ENCODE measurements around the gene SPTA1. TPM values are rescaled to one million over a fixed set of nuclear protein-coding genes. Genes with fewer than 3 reads are reported as not detected.

The SPTA1 gene
- total RNA-seq, 2 experiments from 2014 or later, result 0.44 TPM; not detected in 1

DNA sequence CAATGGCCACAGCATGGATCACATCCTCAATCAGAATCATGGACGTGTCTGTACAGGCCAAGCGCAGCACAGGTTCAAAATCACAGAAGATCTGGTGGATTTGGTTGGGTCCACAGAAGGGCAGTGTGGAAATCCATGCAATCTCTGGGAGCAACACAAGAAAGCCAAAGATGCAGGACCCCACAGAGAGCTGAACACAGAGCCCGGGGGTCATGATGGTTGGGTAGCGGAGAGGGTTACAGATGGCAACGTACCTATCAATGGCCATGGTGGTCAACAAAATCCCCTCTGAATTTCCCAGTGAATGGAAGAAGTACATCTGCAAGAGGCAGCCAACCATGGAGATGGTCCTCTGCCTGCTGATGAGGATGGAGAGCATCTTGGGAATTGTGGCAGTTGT, 37.9 kb upstream of the SPTA1 start:
- H3K27ac ChIP-seq (ENCODE audit: low read depth, low read length, poor library complexity, severe bottlenecking), result no peak overlapping the region
- no peaks in the 10 kb centered on the region for H3K4me1 ChIP-seq (ENCODE audit: insufficient read depth, low read length, poor library complexity, severe bottlenecking)
- POLR2A ChIA-PET, result no interaction called here
- H3K36me3 ChIP-seq (ENCODE audit: insufficient read depth, low read length), result no peaks in the 10 kb centered on the region
- H3K79me2 ChIP-seq (ENCODE audit: insufficient read depth, low read depth, low read length), result no peaks in the 10 kb centered on the region
- no TSS peak for BruUV-seq (replicated peaks)
- H2AFZ ChIP-seq (ENCODE audit: low read length), result no peak overlapping the region
- TF ChIP-seq, protein P1, sequence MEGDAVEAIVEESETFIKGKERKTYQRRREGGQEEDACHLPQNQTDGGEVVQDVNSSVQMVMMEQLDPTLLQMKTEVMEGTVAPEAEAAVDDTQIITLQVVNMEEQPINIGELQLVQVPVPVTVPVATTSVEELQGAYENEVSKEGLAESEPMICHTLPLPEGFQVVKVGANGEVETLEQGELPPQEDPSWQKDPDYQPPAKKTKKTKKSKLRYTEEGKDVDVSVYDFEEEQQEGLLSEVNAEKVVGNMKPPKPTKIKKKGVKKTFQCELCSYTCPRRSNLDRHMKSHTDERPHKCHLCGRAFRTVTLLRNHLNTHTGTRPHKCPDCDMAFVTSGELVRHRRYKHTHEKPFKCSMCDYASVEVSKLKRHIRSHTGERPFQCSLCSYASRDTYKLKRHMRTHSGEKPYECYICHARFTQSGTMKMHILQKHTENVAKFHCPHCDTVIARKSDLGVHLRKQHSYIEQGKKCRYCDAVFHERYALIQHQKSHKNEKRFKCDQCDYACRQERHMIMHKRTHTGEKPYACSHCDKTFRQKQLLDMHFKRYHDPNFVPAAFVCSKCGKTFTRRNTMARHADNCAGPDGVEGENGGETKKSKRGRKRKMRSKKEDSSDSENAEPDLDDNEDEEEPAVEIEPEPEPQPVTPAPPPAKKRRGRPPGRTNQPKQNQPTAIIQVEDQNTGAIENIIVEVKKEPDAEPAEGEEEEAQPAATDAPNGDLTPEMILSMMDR (conservative IDR thresholded peaks at IDR 0.05; ENCODE audit: low read length), result no peak
- TF ChIP-seq EZH2phosphoT487 (IDR thresholded peaks at IDR 0.05; ENCODE audit: borderline replicate concordance, low read depth, low read length), result no peak
- H3K4me2 ChIP-seq (ENCODE audit: low read length), result no peak overlapping the region
- no peaks in the 10 kb centered on the region for H3K9me3 ChIP-seq (ENCODE audit: low read length)
- no peaks in the 10 kb centered on the region for H4K20me1 ChIP-seq (ENCODE audit: insufficient read depth, low read length)
- H3K9me2 ChIP-seq (ENCODE audit: insufficient read depth, low read length), result no peaks in the 10 kb centered on the region
- DNase-seq (ENCODE audit: low spot score), result no peak
- intact Hi-C loops (cut with micrococcal nuclease; ENCODE audit: unreplicated experiment), result no loop called here
- CTCF ChIA-PET (ENCODE audit: unreplicated experiment), result no interaction called here
- no peak overlapping the region for H3K4me3 ChIP-seq (ENCODE audit: low read depth, low read length, poor library complexity, severe bottlenecking)

DNA sequence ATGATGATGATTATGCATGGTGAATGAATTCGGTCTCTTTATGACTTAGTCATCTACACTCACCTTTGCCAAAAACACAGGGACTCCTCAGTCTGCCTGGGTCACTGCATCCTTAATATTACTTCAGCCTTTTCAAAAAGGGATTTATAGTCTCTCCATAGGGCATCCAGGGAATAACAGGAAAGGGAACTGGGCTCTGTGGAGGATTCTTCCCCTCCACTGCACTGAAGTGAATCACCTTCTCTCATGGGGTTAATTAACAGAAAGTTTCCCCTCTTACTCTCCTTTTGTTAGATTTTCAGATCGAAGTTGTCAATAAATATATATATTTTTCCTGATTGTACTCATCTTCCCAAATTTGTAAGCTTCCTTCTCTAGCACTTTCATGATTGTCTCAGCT, 34.1 kb upstream of the SPTA1 start, which contains the start of gene OR6K3:
Gene OR6K3, minus strand, starts transcription at position 101 of the 400 bp plus-strand sequence. CDS start 2,605 bp downstream, outside the sequence.
- intact Hi-C loops (cut with micrococcal nuclease; ENCODE audit: unreplicated experiment), result no loop called here
- Histone ChIP-seq H3K9me3 (ENCODE audit: low read length) (no peaks in the 10 kb centered on the region), H3K36me3 (ENCODE audit: insufficient read depth, low read length) (no peaks in the 10 kb centered on the region), H4K20me1 (ENCODE audit: insufficient read depth, low read length) (no peaks in the 10 kb centered on the region), H3K4me3 (ENCODE audit: low read depth, low read length, poor library complexity, severe bottlenecking) (no peak within 1 kb of the TSS), H3K79me2 (ENCODE audit: insufficient read depth, low read depth, low read length) (no peaks in the 10 kb centered on the region), H3K9me2 (ENCODE audit: insufficient read depth, low read length) (no peaks in the 10 kb centered on the region), H3K27ac (ENCODE audit: low read depth, low read length, poor library complexity, severe bottlenecking) (no peak within 1 kb of the TSS), H3K4me1 (ENCODE audit: insufficient read depth, low read length, poor library complexity, severe bottlenecking) (no peaks in the 10 kb centered on the region), H3K4me2 (ENCODE audit: low read length) (no peak within 1 kb of the TSS), H2AFZ (ENCODE audit: low read length) (no peak within 1 kb of the TSS)
- TF ChIP-seq EZH2phosphoT487 (IDR thresholded peaks at IDR 0.05; ENCODE audit: borderline replicate concordance, low read depth, low read length), result no peak
- TF ChIP-seq, protein P1 (conservative IDR thresholded peaks at IDR 0.05; ENCODE audit: low read length), result no peak
- ChIA-PET POLR2A (interaction anchor here (1.2 kb wide), 1 partner anchor 11 kb away, joined by 3 read pairs; no protein-coding TSS in a partner anchor), CTCF (ENCODE audit: unreplicated experiment) (no interaction called here)
- no peak for DNase-seq (ENCODE audit: low spot score)
- no TSS peak for BruUV-seq (replicated peaks)

DNA sequence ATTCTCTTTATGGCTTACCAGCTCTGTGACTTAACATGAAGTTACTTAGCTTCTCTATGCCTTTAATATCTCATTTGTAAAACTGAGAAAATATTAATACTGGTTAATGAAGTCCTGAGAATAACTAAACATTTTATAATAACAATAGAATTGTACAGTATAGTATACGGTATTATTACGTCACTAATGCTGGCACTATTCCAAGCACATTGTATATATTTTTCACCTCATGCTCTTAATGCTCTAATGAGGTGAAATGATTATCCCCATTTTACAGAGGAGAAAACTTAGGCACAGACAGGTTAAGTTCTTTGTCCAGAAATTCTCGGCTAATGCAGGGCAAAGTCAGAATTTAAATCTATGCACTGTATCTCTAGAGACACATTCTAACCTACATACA, 33.1 kb upstream of the SPTA1 start:
- CTCF ChIA-PET (ENCODE audit: unreplicated experiment), result no interaction called here
- Histone ChIP-seq H3K4me1 (ENCODE audit: insufficient read depth, low read length, poor library complexity, severe bottlenecking) (no peaks in the 10 kb centered on the region), H4K20me1 (ENCODE audit: insufficient read depth, low read length) (no peaks in the 10 kb centered on the region), H3K36me3 (ENCODE audit: insufficient read depth, low read length) (no peaks in the 10 kb centered on the region), H3K79me2 (ENCODE audit: insufficient read depth, low read depth, low read length) (no peaks in the 10 kb centered on the region), H2AFZ (ENCODE audit: low read length) (no peak overlapping the region), H3K9me3 (ENCODE audit: low read length) (no peaks in the 10 kb centered on the region), H3K9me2 (ENCODE audit: insufficient read depth, low read length) (no peaks in the 10 kb centered on the region), H3K27ac (ENCODE audit: low read depth, low read length, poor library complexity, severe bottlenecking) (no peak overlapping the region), H3K4me2 (ENCODE audit: low read length) (no peak overlapping the region), H3K4me3 (ENCODE audit: low read depth, low read length, poor library complexity, severe bottlenecking) (no peak overlapping the region)
- DNase-seq (ENCODE audit: low spot score), result no peak
- POLR2A ChIA-PET, result no interaction called here
- no peak for TF ChIP-seq EZH2phosphoT487 (IDR thresholded peaks at IDR 0.05; ENCODE audit: borderline replicate concordance, low read depth, low read length)
- TF ChIP-seq, protein P1 (conservative IDR thresholded peaks at IDR 0.05; ENCODE audit: low read length), result no peak
- BruUV-seq (replicated peaks), result no TSS peak
- intact Hi-C loops (cut with micrococcal nuclease; ENCODE audit: unreplicated experiment), result no loop called here

Measured in OCI-LY7 (cell line).